IMR-90 (cell line): ENCODE measurements around the gene SUGCT.

Experiments used
- BHLHE40 ChIP-seq: fragments of 150-350 bp; IDR thresholded peaks from 2 replicates; pipeline ENCODE4 v1.6.1; 2016; ENCODE audit warnings: mild to moderate bottlenecking, low read depth, low read length
- MAFK ChIP-seq: IDR thresholded peaks from 2 replicates; pipeline ENCODE4 v1.6.1; 2012; ENCODE audit warnings: low read depth, low read length, improper control_type of control experiment
- MXI1 ChIP-seq: IDR thresholded peaks from 2 replicates; pipeline ENCODE4 v1.6.1; 2012; ENCODE audit warnings: low read depth, mild to moderate bottlenecking, low read length, moderate library complexity, borderline replicate concordance
- POLR2A ChIP-seq: IDR thresholded peaks from 2 replicates; pipeline ENCODE4 v1.6.1; 2012; ENCODE audit warnings: mild to moderate bottlenecking, low read depth, low read length
- RAD21 ChIP-seq: IDR thresholded peaks from 2 replicates; pipeline ENCODE4 v1.6.1; 2012; ENCODE audit warnings: low read length, improper control_type of control experiment
- RCOR1 ChIP-seq: IDR thresholded peaks from 2 replicates; pipeline ENCODE4 v1.6.1; 2012; ENCODE audit warnings: mild to moderate bottlenecking, low read length, improper control_type of control experiment; ENCODE audit not compliant: insufficient replicate concordance
- RFX5 ChIP-seq: IDR thresholded peaks from 2 replicates; pipeline ENCODE4 v1.8.0; 2012; ENCODE audit warnings: low read depth, mild to moderate bottlenecking, low read length, moderate library complexity
- SMC3 ChIP-seq: fragments of 150-350 bp; IDR thresholded peaks from 2 replicates; pipeline ENCODE4 v1.6.1; 2016; ENCODE audit warnings: low read depth, mild to moderate bottlenecking, antibody characterized with exemption, low read length, moderate library complexity
- TF ChIP-seq, protein P1 (sequence below): conservative IDR thresholded peaks from 2 replicates; pipeline ENCODE4 v1.5.1; 2012; ENCODE audit warnings: mild to moderate bottlenecking, low read depth, low read length, improper control_type of control experiment
- TF ChIP-seq, protein P2 (sequence below): fragments of 150-350 bp; IDR thresholded peaks from 2 replicates; pipeline ENCODE4 v1.6.1; 2017; ENCODE audit warnings: mild to moderate bottlenecking, antibody characterized with exemption, low read length, low read depth

DNA sequence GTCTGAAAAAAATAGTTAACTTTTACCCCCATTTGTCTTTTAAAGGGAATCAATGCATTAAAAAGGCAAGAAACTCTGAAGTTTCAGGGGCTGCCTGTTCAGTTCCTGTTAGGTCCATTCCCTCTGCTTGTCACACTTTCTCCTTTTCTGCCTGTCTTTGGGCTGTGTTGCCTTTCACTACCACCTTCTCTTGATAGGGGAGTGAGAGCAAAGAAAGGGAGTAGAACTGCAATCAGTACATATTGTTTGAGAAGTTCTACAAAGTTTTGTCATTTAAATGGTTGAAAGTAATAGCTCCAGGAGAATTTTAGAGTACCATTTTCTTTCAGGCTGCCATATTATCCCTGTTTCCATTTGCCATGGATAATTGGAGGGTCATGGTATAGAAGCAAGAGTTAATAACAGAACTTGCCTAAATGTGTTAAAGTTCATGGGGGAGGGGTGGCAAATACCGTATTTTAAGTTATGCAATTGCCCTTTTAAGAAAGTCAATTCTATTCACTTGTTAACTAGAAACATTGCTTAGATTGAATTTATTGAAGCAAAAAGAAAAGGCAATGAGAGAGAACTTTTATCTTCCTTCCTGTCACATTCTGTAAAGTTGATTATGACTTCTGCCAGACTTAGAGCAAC, 39.0 kb upstream of the SUGCT start:
- TF ChIP-seq, protein P1, sequence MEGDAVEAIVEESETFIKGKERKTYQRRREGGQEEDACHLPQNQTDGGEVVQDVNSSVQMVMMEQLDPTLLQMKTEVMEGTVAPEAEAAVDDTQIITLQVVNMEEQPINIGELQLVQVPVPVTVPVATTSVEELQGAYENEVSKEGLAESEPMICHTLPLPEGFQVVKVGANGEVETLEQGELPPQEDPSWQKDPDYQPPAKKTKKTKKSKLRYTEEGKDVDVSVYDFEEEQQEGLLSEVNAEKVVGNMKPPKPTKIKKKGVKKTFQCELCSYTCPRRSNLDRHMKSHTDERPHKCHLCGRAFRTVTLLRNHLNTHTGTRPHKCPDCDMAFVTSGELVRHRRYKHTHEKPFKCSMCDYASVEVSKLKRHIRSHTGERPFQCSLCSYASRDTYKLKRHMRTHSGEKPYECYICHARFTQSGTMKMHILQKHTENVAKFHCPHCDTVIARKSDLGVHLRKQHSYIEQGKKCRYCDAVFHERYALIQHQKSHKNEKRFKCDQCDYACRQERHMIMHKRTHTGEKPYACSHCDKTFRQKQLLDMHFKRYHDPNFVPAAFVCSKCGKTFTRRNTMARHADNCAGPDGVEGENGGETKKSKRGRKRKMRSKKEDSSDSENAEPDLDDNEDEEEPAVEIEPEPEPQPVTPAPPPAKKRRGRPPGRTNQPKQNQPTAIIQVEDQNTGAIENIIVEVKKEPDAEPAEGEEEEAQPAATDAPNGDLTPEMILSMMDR, result no peak
- TF ChIP-seq, protein P2, sequence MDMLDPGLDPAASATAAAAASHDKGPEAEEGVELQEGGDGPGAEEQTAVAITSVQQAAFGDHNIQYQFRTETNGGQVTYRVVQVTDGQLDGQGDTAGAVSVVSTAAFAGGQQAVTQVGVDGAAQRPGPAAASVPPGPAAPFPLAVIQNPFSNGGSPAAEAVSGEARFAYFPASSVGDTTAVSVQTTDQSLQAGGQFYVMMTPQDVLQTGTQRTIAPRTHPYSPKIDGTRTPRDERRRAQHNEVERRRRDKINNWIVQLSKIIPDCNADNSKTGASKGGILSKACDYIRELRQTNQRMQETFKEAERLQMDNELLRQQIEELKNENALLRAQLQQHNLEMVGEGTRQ, result no peak
- TF ChIP-seq SMC3, result no peak
- no peak for TF ChIP-seq RAD21
- TF ChIP-seq POLR2A, result no peak
- no peak for TF ChIP-seq MXI1
- no peak for TF ChIP-seq BHLHE40
- TF ChIP-seq MAFK, result no peak
- TF ChIP-seq RFX5, result no peak
- no peak for TF ChIP-seq RCOR1
